Kidney (tissue), 14 donors: Measurements from ENCODE around the gene PPP1CA. TPM values are rescaled to one million over a fixed set of nuclear protein-coding genes. Genes with fewer than 3 reads are reported as not detected.

Experiments
- DNase-seq, 5 donors: peaks; one replicate each; pipeline ENCODE4 v3.0.0-alpha.2; 2013 to 2020
- FAIRE-seq: peaks from 2 replicates; lab custom pipeline; 2012; peaks lifted over from hg19 to GRCh38; lab: Jason Lieb, UNC
- H3K27ac ChIP-seq, 2 donors: one replicate each; pipeline ENCODE4 v1.7.0; 2013; ENCODE audit warnings: low read depth in 2 of 2, low read length in 2 of 2, inconsistent platforms in 1 of 2
- H3K27me3 ChIP-seq: one replicate; pipeline ENCODE4 v1.7.1; 2013; ENCODE audit warnings: low read length, inconsistent platforms; ENCODE audit not compliant: control insufficient read depth, insufficient read depth
- H3K36me3 ChIP-seq, 3 donors: one replicate each; pipeline versions ENCODE4 v1.7.0 to v1.7.1; 2013; ENCODE audit warnings: low read length in 3 of 3, control low read depth in 1 of 3, inconsistent platforms in 1 of 3; ENCODE audit not compliant: insufficient read depth in 3 of 3, control insufficient read depth in 2 of 3
- H3K4me1 ChIP-seq, 3 donors: one replicate each; pipeline versions ENCODE4 v1.7.0 to v1.7.1; 2013; ENCODE audit warnings: low read length in 3 of 3, inconsistent platforms in 1 of 3, low read depth in 1 of 3; ENCODE audit not compliant: control insufficient read depth in 2 of 3, insufficient read depth in 2 of 3
- H3K4me3 ChIP-seq, 3 donors: one replicate each; pipeline versions ENCODE4 v1.7.0 to v1.8.1; 2013; ENCODE audit warnings: low read length in 3 of 3, control low read depth in 1 of 3, inconsistent platforms in 1 of 3
- H3K9ac ChIP-seq, 3 donors: one replicate each; pipeline versions ENCODE4 v1.7.0 to v1.7.1; 2013; ENCODE audit warnings: low read length in 3 of 3, control low read depth in 1 of 3, inconsistent platforms in 1 of 3
- H3K9me3 ChIP-seq, 3 donors: one replicate each; pipeline versions ENCODE4 v1.7.0 to v1.7.1; 2013; ENCODE audit warnings: low read length in 3 of 3, control low read depth in 1 of 3, inconsistent platforms in 1 of 3; ENCODE audit not compliant: control insufficient read depth in 2 of 3, insufficient read depth in 1 of 3
- intact Hi-C: fragments of 100-400 bp; cut with DNase I; formaldehyde crosslinking; loops from one replicate; pipeline ENCODE4 v1.11.1; 2022
- polyA plus RNA-seq: library from polyadenylated mRNA; stranded (reverse); fragments of 350-450 nt; fragmentation: Illumina TruSeq; extraction: RNeasy Lipid Tissue Mini Kit (QIAGEN cat#74804); gene quantifications from one replicate; pipeline ENCODE4 v1.2.3, GENCODE V29; 2014; ENCODE audit warnings: low read depth, low replicate concordance; ENCODE audit not compliant: insufficient read depth
- total RNA-seq: library from RNA; stranded (reverse); fragmentation: NEBNext Ultra II Directional; extraction: Animal tissue kit (Norgen Biotek cat#: 25700); gene quantifications from one replicate; pipeline ENCODE4 v1.2.1, GENCODE V29; 2021
- TF ChIP-seq, protein P1 (sequence below): IDR thresholded peaks from 3 replicates; pipeline ENCODE4 v1.5.1; 2012; ENCODE audit warnings: mild to moderate bottlenecking, moderate library complexity, borderline replicate concordance; ENCODE audit not compliant: insufficient read depth; ENCODE audit errors: extremely low read depth
- donor health status: control.
- donor health status: control.
- donor health status: control.
- donor health status: control.
- donor health status: control.
- donor health status: DM: yes; HTN: yes; CAD: no.
- donor health status: Normal renal cell carcinoma (clear cell type).

Gene PPP1CA
- total and polyA plus RNA-seq, 2 donors from 2014 or later: 155 to 210 TPM

DNA sequence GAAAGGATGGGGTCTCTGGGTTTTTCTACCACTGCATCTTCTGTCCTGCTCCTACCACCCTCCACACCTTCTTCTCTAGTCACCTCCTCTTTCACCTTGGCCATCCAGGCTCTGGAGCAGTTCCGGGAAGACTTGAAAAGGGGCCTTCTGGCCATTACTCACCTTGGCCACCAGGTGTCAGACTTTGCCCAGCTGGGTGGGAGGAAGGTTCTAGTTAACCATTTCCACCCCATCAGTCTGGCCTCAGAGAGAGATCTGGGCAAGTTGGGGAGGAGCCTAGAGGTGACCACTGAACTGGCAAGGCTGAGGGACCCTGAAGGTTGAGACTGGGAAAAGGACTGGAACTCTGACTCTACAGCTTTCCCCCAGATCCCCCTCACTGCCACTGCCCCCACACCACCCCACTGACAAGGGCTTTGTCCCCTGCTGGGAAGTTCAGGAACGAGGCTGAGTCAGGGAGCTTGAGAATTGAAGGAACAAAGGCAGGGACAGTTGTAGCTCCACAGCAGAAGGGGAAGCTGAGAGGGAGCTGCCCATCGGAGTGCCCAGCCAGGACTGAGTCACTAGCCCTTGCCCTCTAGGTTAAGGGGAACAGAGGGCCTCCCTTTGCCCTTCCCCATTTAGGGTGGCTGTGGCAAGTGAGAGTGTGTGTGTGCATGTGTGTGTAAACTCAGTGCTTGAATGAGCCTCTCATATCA is 44.6 kb downstream of the PPP1CA start:
- Histone ChIP-seq H3K27me3 (no peaks in the 10 kb centered on the region), H3K4me3 (no peak overlapping the region), H3K4me1 (peaks cover 2 to 38% (median 29%) of the 10 kb centered on the region in 3 donors), H3K9me3 (no peaks in the 10 kb centered on the region), H3K9ac (peak overlapping the region in 1 of 3 donors; percentile 53), H3K27ac (peak overlapping the region; percentile 66 to 99), H3K36me3 (no peaks in the 10 kb centered on the region)
- no peak for FAIRE-seq
- intact Hi-C loops: no loop called here
- DNase-seq: peak in 4 of 5 donors; percentile 81 to 91 (median 86)
- TF ChIP-seq, protein P1, sequence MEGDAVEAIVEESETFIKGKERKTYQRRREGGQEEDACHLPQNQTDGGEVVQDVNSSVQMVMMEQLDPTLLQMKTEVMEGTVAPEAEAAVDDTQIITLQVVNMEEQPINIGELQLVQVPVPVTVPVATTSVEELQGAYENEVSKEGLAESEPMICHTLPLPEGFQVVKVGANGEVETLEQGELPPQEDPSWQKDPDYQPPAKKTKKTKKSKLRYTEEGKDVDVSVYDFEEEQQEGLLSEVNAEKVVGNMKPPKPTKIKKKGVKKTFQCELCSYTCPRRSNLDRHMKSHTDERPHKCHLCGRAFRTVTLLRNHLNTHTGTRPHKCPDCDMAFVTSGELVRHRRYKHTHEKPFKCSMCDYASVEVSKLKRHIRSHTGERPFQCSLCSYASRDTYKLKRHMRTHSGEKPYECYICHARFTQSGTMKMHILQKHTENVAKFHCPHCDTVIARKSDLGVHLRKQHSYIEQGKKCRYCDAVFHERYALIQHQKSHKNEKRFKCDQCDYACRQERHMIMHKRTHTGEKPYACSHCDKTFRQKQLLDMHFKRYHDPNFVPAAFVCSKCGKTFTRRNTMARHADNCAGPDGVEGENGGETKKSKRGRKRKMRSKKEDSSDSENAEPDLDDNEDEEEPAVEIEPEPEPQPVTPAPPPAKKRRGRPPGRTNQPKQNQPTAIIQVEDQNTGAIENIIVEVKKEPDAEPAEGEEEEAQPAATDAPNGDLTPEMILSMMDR: peak; percentile 96

DNA sequence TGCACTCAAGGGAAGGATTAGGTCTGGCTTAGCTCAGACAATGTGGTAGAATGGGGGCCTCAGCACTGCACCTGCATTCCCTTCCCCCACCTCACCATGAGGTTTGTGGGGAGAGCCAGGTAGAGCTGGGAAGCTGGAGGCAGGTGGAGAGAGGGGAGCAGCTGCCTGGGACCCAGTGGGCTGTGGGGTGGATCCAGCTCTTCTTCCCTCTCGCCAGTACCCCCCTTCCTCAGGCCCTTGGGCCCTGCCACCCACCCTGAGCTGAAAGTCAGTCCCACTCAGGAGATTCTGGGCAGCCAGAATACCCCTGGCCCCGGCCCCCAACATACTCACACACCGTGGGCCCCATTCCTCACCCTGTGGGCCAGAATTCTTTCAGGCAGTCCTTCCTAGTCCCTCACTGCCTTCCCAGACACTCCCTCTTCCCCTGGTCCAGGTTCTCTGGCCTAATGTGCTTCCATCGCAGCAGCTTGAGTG is 45.2 kb downstream of the PPP1CA start:
- peak overlapping the region in 1 of 3 donors; percentile 53 for H3K9ac ChIP-seq

DNA sequence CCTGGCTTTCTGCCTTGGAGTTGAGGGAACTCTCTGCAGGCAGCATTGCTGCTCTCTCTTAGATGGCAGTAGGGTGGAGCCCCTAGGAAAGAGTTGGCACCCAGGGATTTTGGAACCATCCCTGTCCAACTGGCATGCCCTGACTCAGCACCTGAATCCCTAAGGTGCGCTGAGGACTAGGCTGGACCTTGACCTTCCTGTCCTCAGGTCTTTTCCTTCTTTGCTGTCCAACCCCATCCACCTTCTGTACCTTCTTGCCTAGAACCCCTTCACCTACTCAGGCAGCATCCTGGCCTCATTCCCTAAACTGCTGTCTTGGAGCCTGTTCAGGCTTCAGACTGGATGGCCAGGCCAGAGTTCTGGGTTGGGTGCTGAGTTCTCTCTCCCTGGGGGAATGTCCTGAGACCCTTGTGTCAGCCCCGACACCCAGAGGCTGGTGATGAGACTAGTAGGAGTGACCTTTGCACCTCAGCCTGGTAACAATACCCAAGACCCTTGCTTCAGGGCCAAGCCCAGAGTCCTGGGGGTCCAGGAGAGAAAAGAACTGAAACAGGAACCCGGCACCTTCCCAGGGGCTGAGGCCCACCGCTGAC is 45.8 kb downstream of the PPP1CA start:
- DNase-seq (peak in 1 of 5 donors; percentile 47), FAIRE-seq (no peak)
- peak overlapping the region in 1 of 3 donors; percentile 22 for H3K9ac ChIP-seq
- no peaks in the 10 kb centered on the region for H3K27me3 ChIP-seq
- no peaks in the 10 kb centered on the region for H3K36me3 ChIP-seq
- TF ChIP-seq, protein P1: no peak
- H3K4me3 ChIP-seq: no peak overlapping the region
- no peaks in the 10 kb centered on the region for H3K9me3 ChIP-seq
- intact Hi-C loops: no loop called here
- H3K27ac ChIP-seq: peak overlapping the region; percentile 99 to 100
- H3K4me1 ChIP-seq: peaks cover 2 to 46% (median 33%) of the 10 kb centered on the region in 3 donors

More for the DNA sequence above, 45.2 kb downstream of the PPP1CA start:
- DNase-seq (no peak), FAIRE-seq (no peak)
- no peak overlapping the region for H3K4me3 ChIP-seq
- peaks cover 2 to 42% (median 32%) of the 10 kb centered on the region in 3 donors for H3K4me1 ChIP-seq
- TF ChIP-seq, protein P1: no peak
- H3K9me3 ChIP-seq: no peaks in the 10 kb centered on the region
- peak overlapping the region; percentile 66 to 99 for H3K27ac ChIP-seq
- intact Hi-C loops: no loop called here
- H3K27me3 ChIP-seq: no peaks in the 10 kb centered on the region
- no peaks in the 10 kb centered on the region for H3K36me3 ChIP-seq
